Activated CD4-positive, alpha-beta T cell treated with anti-CD3 and anti-CD28 coated beads for 1 hour (primary cell): Measurements from ENCODE around the gene FRMD4A.
"Not testable (repeated sequence)": the region's sequence is repeated elsewhere in the genome, so short reads cannot be mapped to it uniquely, and the experiment has no call there.

ENCODE experiments used
- DNase-seq: peaks from one replicate; pipeline ENCODE4 v3.0.0-alpha.2; 2020

FRMD4A gene

DNA sequence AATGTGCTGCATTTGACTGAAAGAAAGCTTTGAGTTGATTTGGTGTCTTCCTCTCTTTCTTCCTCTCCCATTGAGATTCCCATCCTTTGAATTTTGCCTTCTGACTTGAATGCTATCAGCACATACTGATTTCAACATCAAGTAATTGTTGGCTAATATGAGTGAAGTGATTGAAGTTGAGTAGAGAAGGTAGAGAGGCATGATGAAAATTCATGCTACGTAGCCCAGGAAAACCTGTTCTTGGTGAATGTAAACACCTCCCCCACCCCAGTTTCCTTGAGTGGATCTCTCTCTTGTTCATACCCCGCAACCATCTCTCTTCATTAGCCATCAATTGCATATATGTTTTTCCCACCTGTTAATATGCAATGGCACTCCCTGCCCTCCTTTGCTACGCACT, 193.3 kb downstream of the FRMD4A start:
- DNase-seq: no peak

- not testable (repeated sequence) for DNase-seq
Observed at GRCh38 chr10:14135196-14135595, 195.5 kb downstream of the FRMD4A start.

DNA sequence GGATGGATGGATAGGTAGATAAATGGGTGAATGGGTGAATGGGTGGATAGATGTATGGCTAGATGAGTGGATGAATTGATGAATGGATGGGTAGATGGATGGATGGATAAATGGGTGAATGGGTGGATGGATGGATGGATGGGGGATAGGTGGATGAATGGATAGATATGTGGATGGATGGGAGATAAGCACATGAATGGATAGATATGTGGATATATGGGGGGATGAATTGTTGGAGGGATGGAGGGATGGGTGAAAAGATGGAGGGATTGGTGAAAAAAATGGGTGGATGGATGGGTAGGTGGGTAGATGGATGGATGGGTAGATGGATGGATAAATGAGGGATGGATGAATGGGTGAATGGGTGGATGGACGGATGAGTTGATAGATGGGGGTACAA, 196.4 kb downstream of the FRMD4A start:
- DNase-seq: no peak

GRCh38 chr10:14131261-14131960, 199.3 kb downstream of the FRMD4A start:
- DNase-seq: no peak

GRCh38 chr10:14129770-14130169, 201.0 kb downstream of the FRMD4A start:
- no peak for DNase-seq

DNA sequence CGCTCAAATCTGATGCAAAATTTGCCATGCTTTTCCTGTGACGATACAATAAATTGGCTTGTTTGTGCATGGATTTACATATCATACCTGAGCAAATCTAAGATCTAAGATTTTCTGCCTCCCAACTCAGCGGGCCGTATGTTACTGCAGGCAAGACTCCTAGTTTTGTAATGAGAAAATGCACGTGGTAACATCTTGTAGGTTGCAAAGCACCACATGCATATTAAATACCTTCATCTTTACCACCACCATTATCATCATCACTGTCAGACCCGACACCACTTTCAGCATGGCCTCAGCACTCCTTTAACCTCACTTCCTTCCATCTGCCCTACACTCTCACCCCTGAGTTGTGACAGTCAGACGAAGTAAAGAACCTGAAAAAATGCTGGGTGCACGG, 202.2 kb downstream of the FRMD4A start:
- DNase-seq: no peak

GRCh38 chr10:14126697-14127440, 203.9 kb downstream of the FRMD4A start:
- no peak for DNase-seq

GRCh38 chr10:14125564-14125963, 205.2 kb downstream of the FRMD4A start:
- DNase-seq: no peak

DNA sequence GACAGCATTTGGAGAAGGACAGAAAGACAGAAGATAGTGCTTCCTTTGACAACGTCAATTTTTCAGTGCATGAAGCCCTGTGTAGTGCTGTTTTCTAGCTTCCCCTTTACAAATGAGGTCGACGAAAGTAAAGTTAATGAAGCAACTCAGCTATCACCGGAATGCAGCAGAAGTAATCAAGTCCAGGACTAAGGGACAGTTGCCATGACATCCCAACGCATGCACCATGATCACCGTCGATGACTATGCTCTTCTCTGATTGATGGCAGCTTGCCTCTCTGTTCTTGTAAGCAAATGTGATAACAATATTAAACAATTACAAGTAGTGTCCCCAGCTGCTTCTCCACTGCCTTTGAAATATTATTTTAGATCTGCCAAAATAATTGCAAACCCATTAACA, 205.8 kb downstream of the FRMD4A start:
- DNase-seq: no peak

GRCh38 chr10:14123139-14123538, 207.6 kb downstream of the FRMD4A start:
- no peak for DNase-seq

- no peak for DNase-seq
Observed at GRCh38 chr10:14120812-14121211, 209.9 kb downstream of the FRMD4A start.

DNA sequence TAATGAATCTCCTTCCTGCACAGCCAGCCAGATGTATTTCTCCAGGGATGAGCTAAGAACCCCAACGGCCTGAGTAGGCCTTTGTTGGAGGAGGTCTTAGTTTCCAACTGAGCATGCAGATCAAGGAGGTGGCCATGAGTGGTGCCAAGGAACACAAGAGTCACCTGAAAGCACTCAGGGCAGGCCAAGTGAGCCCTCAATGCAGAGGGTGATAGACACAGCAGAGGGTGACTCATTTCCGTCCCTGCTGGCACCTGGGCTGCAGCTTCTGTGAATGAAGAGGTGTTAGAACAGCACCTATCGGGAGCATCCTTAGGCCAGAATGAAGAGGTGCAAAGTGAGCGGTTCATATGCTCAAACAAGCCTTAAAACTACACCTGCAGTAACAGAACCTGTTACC, 211.8 kb downstream of the FRMD4A start:
- no peak for DNase-seq

DNA sequence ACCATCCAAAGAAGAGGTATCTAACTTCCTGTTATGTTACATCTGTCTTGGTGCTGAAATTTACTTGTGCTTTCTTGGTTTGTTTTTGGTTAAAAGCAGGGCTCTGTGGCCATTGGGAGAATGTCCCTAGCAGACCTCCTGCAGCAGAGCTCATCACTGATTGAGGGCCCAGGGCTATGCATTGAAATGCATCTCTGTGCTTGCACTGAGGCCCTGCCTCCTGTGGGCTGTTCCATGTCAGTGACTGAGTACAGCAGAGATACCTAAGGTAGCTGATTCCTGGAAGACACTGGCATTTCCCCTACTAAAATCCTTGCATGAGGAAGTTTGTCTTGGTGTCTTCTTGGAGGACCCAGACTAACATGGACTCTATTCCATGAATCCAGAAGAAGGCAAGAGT, 213.9 kb downstream of the FRMD4A start:
- DNase-seq: no peak

- no peak for DNase-seq
Observed at GRCh38 chr10:14116021-14116420, 214.7 kb downstream of the FRMD4A start.

DNA sequence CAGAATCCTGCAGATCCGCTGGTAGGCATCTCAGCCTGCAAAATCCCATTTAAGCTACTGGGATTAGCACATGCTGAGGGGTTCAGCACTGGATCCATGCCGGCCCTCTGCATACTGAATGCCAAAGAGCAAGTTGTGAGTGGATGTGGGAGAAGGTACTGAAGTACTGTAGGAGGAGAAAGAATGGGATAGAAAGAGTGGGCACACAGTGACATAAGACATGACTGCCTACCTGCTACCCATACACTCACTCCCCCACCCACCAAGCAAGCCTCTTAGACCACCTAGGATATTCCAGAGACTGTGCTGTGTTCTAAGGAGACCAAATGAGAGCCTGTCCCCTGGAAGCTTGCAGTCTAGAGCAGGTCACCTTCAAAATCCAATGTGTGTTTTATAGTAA, 215.9 kb downstream of the FRMD4A start:
- DNase-seq: no peak

DNA sequence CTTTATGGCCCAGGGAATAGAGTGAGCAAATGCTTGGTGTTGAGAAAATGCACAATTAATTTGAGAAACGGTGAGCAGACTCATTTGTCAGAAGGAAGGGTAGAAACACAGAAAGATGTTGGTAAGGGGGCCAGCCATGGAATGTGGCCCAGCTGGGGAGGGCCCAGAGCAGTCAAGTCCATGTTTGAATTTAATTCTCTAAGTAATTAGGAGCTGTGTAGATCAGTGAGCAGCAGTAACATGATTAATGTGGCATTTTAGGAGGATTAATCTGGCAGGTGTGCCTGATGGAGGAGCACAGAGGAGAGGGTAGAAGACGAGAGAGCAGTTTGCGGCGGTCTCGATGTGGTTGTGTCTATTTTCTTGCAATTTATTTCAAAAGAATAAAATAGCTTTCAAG, 218.7 kb downstream of the FRMD4A start:
- DNase-seq: no peak

- DNase-seq: no peak
Observed at GRCh38 chr10:14111208-14111607, 219.5 kb downstream of the FRMD4A start.

GRCh38 chr10:14106828-14107227, 223.9 kb downstream of the FRMD4A start:
- DNase-seq: no peak

- no peak for DNase-seq
Observed at GRCh38 chr10:14102056-14102455, 228.7 kb downstream of the FRMD4A start.

DNA sequence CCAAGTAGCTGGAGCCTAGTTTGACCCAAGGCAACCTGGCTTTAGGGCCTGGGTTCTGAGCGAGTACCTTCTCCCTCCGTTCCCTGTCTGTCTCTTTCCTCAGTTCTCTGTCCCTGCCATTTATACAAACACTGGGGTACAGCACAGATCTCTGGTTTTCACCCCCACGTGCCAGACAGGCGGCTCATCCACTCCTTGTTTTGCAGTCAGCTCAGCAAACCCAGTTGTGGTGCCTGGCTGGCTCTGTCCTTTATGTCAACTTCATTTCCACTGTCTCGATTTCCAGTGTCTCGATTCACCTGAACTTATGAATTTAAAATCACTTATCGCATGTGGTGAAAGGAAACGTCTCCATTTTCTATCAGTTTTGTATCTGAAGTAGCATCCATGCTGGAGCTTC, 230.8 kb downstream of the FRMD4A start:
- DNase-seq: no peak

- no peak for DNase-seq
Observed at GRCh38 chr10:14093730-14094484, 236.8 kb downstream of the FRMD4A start.

DNA sequence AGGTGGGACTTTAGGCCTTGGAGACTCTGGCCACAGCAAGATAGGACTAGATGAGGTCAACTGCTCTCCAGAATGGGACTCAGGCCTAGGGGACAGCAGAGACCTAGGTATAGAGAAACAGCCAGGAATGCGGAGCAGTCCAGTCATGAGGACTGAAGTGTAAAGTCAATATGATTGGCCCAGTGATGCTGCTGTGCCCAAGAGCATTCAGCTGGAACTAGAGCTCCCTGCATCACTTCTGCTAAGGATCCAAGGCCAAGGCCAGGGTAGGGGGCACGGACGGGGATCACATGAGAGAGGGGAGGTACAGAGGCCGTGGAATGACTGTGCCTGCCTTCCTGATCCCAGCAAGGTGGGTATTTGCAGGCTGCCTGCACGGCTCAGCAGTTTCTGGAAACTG, 237.9 kb downstream of the FRMD4A start:
- no peak for DNase-seq

GRCh38 chr10:14089556-14090292, 241.0 kb downstream of the FRMD4A start:
- DNase-seq: no peak
